GM19455 (cell line): ENCODE measurements around the gene TRERF1.
A peak's percentile ranks its signal among the peaks of the same experiment; 100 is the strongest.

Experiments
- ATAC-seq: cut with Tn5 transposase; IDR thresholded peaks from one replicate; pipeline ENCODE4 v1.9.1; 2021; ENCODE audit not compliant: unreplicated experiment

Gene TRERF1

GRCh38 chr6:42394881-42395620 is 56.7 kb downstream of the TRERF1 start:
- ATAC-seq, result no peak

- no peak for ATAC-seq
Observed at GRCh38 chr6:42394151-42394550, 57.6 kb downstream of the TRERF1 start.

- no peak for ATAC-seq
Observed at GRCh38 chr6:42393339-42393738, 58.4 kb downstream of the TRERF1 start.

GRCh38 chr6:42392833-42393232 is 58.9 kb downstream of the TRERF1 start:
- no peak for ATAC-seq

GRCh38 chr6:42391441-42391840 is 60.3 kb downstream of the TRERF1 start:
- ATAC-seq, result no peak

- ATAC-seq, result peak; percentile 62
Observed at GRCh38 chr6:42390228-42390934, 61.3 kb downstream of the TRERF1 start.

- no peak for ATAC-seq
Observed at GRCh38 chr6:42389736-42390135, 62.0 kb downstream of the TRERF1 start.

- no peak for ATAC-seq
Observed at GRCh38 chr6:42388046-42388445, 63.7 kb downstream of the TRERF1 start.

GRCh38 chr6:42387336-42387735 is 64.4 kb downstream of the TRERF1 start:
- ATAC-seq, result no peak

GRCh38 chr6:42385339-42385738 is 66.4 kb downstream of the TRERF1 start:
- no peak for ATAC-seq

GRCh38 chr6:42383421-42384205 is 68.1 kb downstream of the TRERF1 start:
- ATAC-seq, result no peak

- no peak for ATAC-seq
Observed at GRCh38 chr6:42381850-42382249, 69.9 kb downstream of the TRERF1 start.

- no peak for ATAC-seq
Observed at GRCh38 chr6:42380228-42380979, 71.3 kb downstream of the TRERF1 start.

- ATAC-seq, result no peak
Observed at GRCh38 chr6:42378536-42378935, 73.2 kb downstream of the TRERF1 start.

GRCh38 chr6:42378125-42378524 is 73.6 kb downstream of the TRERF1 start:
- no peak for ATAC-seq

- no peak for ATAC-seq
Observed at GRCh38 chr6:42375007-42375635, 76.6 kb downstream of the TRERF1 start.

GRCh38 chr6:42374018-42374669 is 77.6 kb downstream of the TRERF1 start:
- no peak for ATAC-seq

GRCh38 chr6:42372699-42373098 is 79.0 kb downstream of the TRERF1 start:
- ATAC-seq, result no peak

- ATAC-seq, result no peak
Observed at GRCh38 chr6:42370323-42370985, 81.3 kb downstream of the TRERF1 start.

- ATAC-seq, result no peak
Observed at GRCh38 chr6:42369568-42369967, 82.2 kb downstream of the TRERF1 start.
